ENCODE results near the gene ZNF398.

DNA sequence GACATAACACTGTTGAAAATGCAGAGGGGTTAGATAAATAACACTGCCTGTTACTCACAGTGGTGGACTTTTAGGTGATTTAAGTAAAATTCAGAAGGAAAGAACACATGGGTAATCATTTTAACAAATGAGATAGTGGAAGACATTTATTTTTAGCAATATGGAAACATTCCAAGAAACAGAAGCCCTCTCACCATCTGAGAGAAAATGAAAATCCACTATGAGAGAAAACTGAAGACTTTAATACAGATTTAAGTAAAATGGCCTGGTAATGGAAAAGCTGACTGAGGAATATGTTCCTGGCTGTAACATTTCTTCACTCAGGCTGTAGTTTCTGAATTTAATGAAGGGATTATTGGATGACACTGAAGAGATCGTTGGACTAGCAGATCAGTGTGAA is 44.6 kb upstream of the ZNF398 start:
- TF ChIP-seq, protein P1, sequence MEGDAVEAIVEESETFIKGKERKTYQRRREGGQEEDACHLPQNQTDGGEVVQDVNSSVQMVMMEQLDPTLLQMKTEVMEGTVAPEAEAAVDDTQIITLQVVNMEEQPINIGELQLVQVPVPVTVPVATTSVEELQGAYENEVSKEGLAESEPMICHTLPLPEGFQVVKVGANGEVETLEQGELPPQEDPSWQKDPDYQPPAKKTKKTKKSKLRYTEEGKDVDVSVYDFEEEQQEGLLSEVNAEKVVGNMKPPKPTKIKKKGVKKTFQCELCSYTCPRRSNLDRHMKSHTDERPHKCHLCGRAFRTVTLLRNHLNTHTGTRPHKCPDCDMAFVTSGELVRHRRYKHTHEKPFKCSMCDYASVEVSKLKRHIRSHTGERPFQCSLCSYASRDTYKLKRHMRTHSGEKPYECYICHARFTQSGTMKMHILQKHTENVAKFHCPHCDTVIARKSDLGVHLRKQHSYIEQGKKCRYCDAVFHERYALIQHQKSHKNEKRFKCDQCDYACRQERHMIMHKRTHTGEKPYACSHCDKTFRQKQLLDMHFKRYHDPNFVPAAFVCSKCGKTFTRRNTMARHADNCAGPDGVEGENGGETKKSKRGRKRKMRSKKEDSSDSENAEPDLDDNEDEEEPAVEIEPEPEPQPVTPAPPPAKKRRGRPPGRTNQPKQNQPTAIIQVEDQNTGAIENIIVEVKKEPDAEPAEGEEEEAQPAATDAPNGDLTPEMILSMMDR (IDR thresholded peaks at IDR 0.05; ENCODE audit: insufficient read depth, low read length, poor library complexity, severe bottlenecking), result no peak
- no peak for TF ChIP-seq EZH2phosphoT487 (conservative IDR thresholded peaks at IDR 0.05; ENCODE audit: low read length)

Measured in SU-DHL-6 (cell line).